Urothelium cell line (cell line): Measurements from ENCODE around the gene FBXO40.

Experiments used
- DNase-seq: peaks from one replicate; pipeline ENCODE4 v3.0.0; 2011; ENCODE audit warnings: low spot score, mixed read lengths
- FAIRE-seq: peaks from 2 replicates; lab custom pipeline; 2011; peaks lifted over from hg19 to GRCh38; lab: Jason Lieb, UNC

The FBXO40 gene

GRCh38 chr3:121604759-121605158 is 11.6 kb downstream of the FBXO40 start:
- DNase-seq (no peak), FAIRE-seq (no peak)

- DNase-seq (no peak), FAIRE-seq (no peak)
These were observed 12.9 kb downstream of the FBXO40 start for GRCh38 chr3:121606106-121606505.

- FAIRE-seq = no peak
- DNase-seq = no peak
These were observed 26.5 kb downstream of the FBXO40 start for GRCh38 chr3:121619691-121620090.

- DNase-seq = no peak
- no peak for FAIRE-seq
These were observed 28.3 kb downstream of the FBXO40 start for GRCh38 chr3:121621491-121621890.

GRCh38 chr3:121624147-121624899 is 31.1 kb downstream of the FBXO40 start:
- FAIRE-seq (no peak), DNase-seq (no peak)

GRCh38 chr3:121626495-121626894 is 33.3 kb downstream of the FBXO40 start:
- no peak for DNase-seq
- no peak for FAIRE-seq

- no peak for DNase-seq
- FAIRE-seq = no peak
These were observed 34.0 kb downstream of the FBXO40 start for GRCh38 chr3:121627211-121627610.

- no peak for FAIRE-seq
- no peak for DNase-seq
These were observed 34.4 kb downstream of the FBXO40 start for GRCh38 chr3:121627622-121628021.

- FAIRE-seq = no peak
- DNase-seq = no peak
These were observed 36.4 kb downstream of the FBXO40 start for GRCh38 chr3:121629601-121630000.

GRCh38 chr3:121630355-121630754 is 37.2 kb downstream of the FBXO40 start:
- DNase-seq (no peak), FAIRE-seq (no peak)

GRCh38 chr3:121637922-121638321 is 44.7 kb downstream of the FBXO40 start:
- no peak for DNase-seq
- no peak for FAIRE-seq

GRCh38 chr3:121641127-121641526 is 47.9 kb downstream of the FBXO40 start:
- DNase-seq (no peak), FAIRE-seq (no peak)

GRCh38 chr3:121642601-121643314 is 49.6 kb downstream of the FBXO40 start:
- no peak for FAIRE-seq
- no peak for DNase-seq

GRCh38 chr3:121645054-121645453 is 51.9 kb downstream of the FBXO40 start:
- FAIRE-seq (no peak), DNase-seq (no peak)

- DNase-seq = no peak
- FAIRE-seq = no peak
These were observed 55.2 kb downstream of the FBXO40 start for GRCh38 chr3:121648219-121648958.

GRCh38 chr3:121649645-121650044 is 56.5 kb downstream of the FBXO40 start:
- FAIRE-seq (no peak), DNase-seq (no peak)

- FAIRE-seq = no peak
- no peak for DNase-seq
These were observed 58.5 kb downstream of the FBXO40 start for GRCh38 chr3:121651684-121652083.

GRCh38 chr3:121654493-121655385 is 61.6 kb downstream of the FBXO40 start:
- DNase-seq = no peak
- FAIRE-seq = no peak

GRCh38 chr3:121658716-121659435 is 65.7 kb downstream of the FBXO40 start:
- no peak for FAIRE-seq
- DNase-seq = no peak

- FAIRE-seq (no peak), DNase-seq (no peak)
These were observed 66.4 kb downstream of the FBXO40 start for GRCh38 chr3:121659586-121659985.
